Glomerular endothelial cell (primary cell): Measurements from ENCODE around the gene TMEM255B. TPM values are rescaled to one million over a fixed set of nuclear protein-coding genes. Genes with fewer than 3 reads are reported as not detected.
"Not testable (repeated sequence)": the region's sequence is repeated elsewhere in the genome, so short reads cannot be mapped to it uniquely, and the experiment has no call there.

Experiments used
- DNase-seq: peaks from one replicate; pipeline ENCODE4 v3.0.0-alpha.2; 2011; ENCODE audit warnings: low read depth, low spot score; ENCODE audit errors: extremely low read depth
- total RNA-seq: library from RNA; depleted of rRNA; stranded (reverse); fragments of >200 nt; gene quantifications from 2 replicates; pipeline ENCODE4 v1.2.3, GENCODE V29; 2015

The TMEM255B gene
- total RNA-seq, 1 donor from 2014 or later, result 64.3 TPM

GRCh38 chr13:113815151-113816058, 56.4 kb downstream of the TMEM255B start:
- DNase-seq, result no peak

GRCh38 chr13:113816254-113816929, 57.4 kb downstream of the TMEM255B start:
- no peak for DNase-seq

GRCh38 chr13:113816946-113817859, 58.2 kb downstream of the TMEM255B start:
- peak; percentile 61 for DNase-seq

GRCh38 chr13:113817860-113818691, 59.0 kb downstream of the TMEM255B start:
- no peak for DNase-seq

- no peak for DNase-seq
Measured at GRCh38 chr13:113818700-113819295, 59.8 kb downstream of the TMEM255B start.

GRCh38 chr13:113819341-113819730, 60.3 kb downstream of the TMEM255B start:
- DNase-seq, result no peak

- DNase-seq, result no peak
Measured at GRCh38 chr13:113819731-113820715, 61.0 kb downstream of the TMEM255B start.

GRCh38 chr13:113820813-113821651, 62.0 kb downstream of the TMEM255B start:
- no peak for DNase-seq

GRCh38 chr13:113821847-113822246, 62.8 kb downstream of the TMEM255B start:
- DNase-seq, result no peak

GRCh38 chr13:113822266-113822665, 63.2 kb downstream of the TMEM255B start:
- no peak for DNase-seq

- DNase-seq, result no peak
Measured at GRCh38 chr13:113822956-113823744, 64.1 kb downstream of the TMEM255B start.

- no peak for DNase-seq
Measured at GRCh38 chr13:113823771-113824170, 64.7 kb downstream of the TMEM255B start.

- no peak for DNase-seq
Measured at GRCh38 chr13:113825841-113826240, 66.8 kb downstream of the TMEM255B start.

- DNase-seq, result not testable (repeated sequence)
Measured at GRCh38 chr13:113826446-113826845, 67.4 kb downstream of the TMEM255B start.

GRCh38 chr13:113827021-113827420, 68.0 kb downstream of the TMEM255B start:
- no peak for DNase-seq

- no peak for DNase-seq
Measured at GRCh38 chr13:113828282-113828825, 69.3 kb downstream of the TMEM255B start.
